ENCODE results near the gene TMEM80. TPM values are rescaled to one million over a fixed set of nuclear protein-coding genes. Genes with fewer than 3 reads are reported as not detected.
A peak's percentile ranks its signal among the peaks of the same experiment; 100 is the strongest.

TMEM80 gene
- total RNA-seq, 4 donors from 2014 or later = 35.6 to 65.8 (median 48.6) TPM

GRCh38 chr11:720017-720641 is 24.5 kb downstream of the TMEM80 start:
- no peak overlapping the region for H3K27ac ChIP-seq
- H3K4me3 ChIP-seq = peak overlapping the region in 1 of 2 donors; percentile 34
- TF ChIP-seq POLR2A (IDR thresholded peaks at IDR 0.05) (no peak), CTCF (IDR thresholded peaks at IDR 0.05) (no peak), POLR2AphosphoS5 (IDR thresholded peaks at IDR 0.05) (no peak), EP300 (IDR thresholded peaks at IDR 0.05) (no peak)
- H3K27me3 ChIP-seq = peaks cover 69% of the 10 kb centered on the region
- H3K36me3 ChIP-seq = no peaks in the 10 kb centered on the region
- WGBS, 2 donors (ENCODE audit: low coverage in 1 of 2) = 82% methylated on average over 13 of the region's 35 CpGs; no CpG with 5 or more reads in 1 of the 2 donors
- H3K9me3 ChIP-seq = peaks cover 0 to 5% (median 0%) of the 10 kb centered on the region in 3 donors
- peaks cover 0 to 33% (median 12%) of the 10 kb centered on the region in 3 donors for H3K4me1 ChIP-seq
- peak; percentile 17 for ATAC-seq

- Histone ChIP-seq H3K4me1 (peaks cover 0 to 39% (median 15%) of the 10 kb centered on the region in 3 donors), H3K27me3 (peaks cover 75% of the 10 kb centered on the region), H3K36me3 (no peaks in the 10 kb centered on the region), H3K27ac (no peak overlapping the region), H3K4me3 (peak overlapping the region; percentile 1 to 34), H3K9me3 (no peaks in the 10 kb centered on the region)
- WGBS, 2 donors (ENCODE audit: low coverage in 1 of 2) = no CpG with 5 or more reads among the region's 53 CpGs
- TF ChIP-seq EP300 (IDR thresholded peaks at IDR 0.05) (no peak), POLR2A (IDR thresholded peaks at IDR 0.05) (no peak)
- peak; percentile 28 for ATAC-seq
These were observed 25.1 kb downstream of the TMEM80 start for GRCh38 chr11:720642-721246.

GRCh38 chr11:721247-721740 is 25.7 kb downstream of the TMEM80 start:
- Histone ChIP-seq H3K4me1 (peaks cover 0 to 45% (median 21%) of the 10 kb centered on the region in 3 donors), H3K27me3 (peaks cover 80% of the 10 kb centered on the region), H3K4me3 (peak overlapping the region in 1 of 2 donors; percentile 34), H3K9me3 (no peaks in the 10 kb centered on the region), H3K27ac (no peak overlapping the region), H3K36me3 (no peaks in the 10 kb centered on the region)
- TF ChIP-seq EP300 (IDR thresholded peaks at IDR 0.05) (no peak), POLR2AphosphoS5 (IDR thresholded peaks at IDR 0.05) (no peak), POLR2A (IDR thresholded peaks at IDR 0.05) (no peak), CTCF (IDR thresholded peaks at IDR 0.05) (no peak)
- 39% methylated on average over 3 of the region's 28 CpGs; no CpG with 5 or more reads in 1 of the 2 donors for WGBS, 2 donors (ENCODE audit: low coverage in 1 of 2)
- no peak for ATAC-seq

- peaks cover 86% of the 10 kb centered on the region for H3K27me3 ChIP-seq
- ATAC-seq = no peak
- TF ChIP-seq CTCF (IDR thresholded peaks at IDR 0.05) = no peak
- TF ChIP-seq POLR2AphosphoS5 (IDR thresholded peaks at IDR 0.05) = no peak
- TF ChIP-seq EP300 (IDR thresholded peaks at IDR 0.05) = no peak
- no peak for TF ChIP-seq POLR2A (IDR thresholded peaks at IDR 0.05)
These were observed 26.2 kb downstream of the TMEM80 start for GRCh38 chr11:721741-722345.

GRCh38 chr11:722346-722811 is 26.8 kb downstream of the TMEM80 start:
- Histone ChIP-seq H3K4me1 (peaks cover 0 to 55% (median 27%) of the 10 kb centered on the region in 3 donors), H3K4me3 (no peak overlapping the region), H3K27me3 (peaks cover 89% of the 10 kb centered on the region), H3K36me3 (no peaks in the 10 kb centered on the region), H3K9me3 (no peaks in the 10 kb centered on the region), H3K27ac (no peak overlapping the region)
- TF ChIP-seq CTCF (IDR thresholded peaks at IDR 0.05) = no peak
- no peak for TF ChIP-seq EP300 (IDR thresholded peaks at IDR 0.05)
- TF ChIP-seq POLR2A (IDR thresholded peaks at IDR 0.05) = no peak
- TF ChIP-seq POLR2AphosphoS5 (IDR thresholded peaks at IDR 0.05) = no peak
- no peak for ATAC-seq
- no CpG with 5 or more reads among the region's 20 CpGs for WGBS, 2 donors (ENCODE audit: low coverage in 1 of 2)

More at GRCh38 chr11:721741-722345, 26.2 kb downstream of the TMEM80 start:
- no peak overlapping the region for H3K27ac ChIP-seq
- peaks cover 0 to 50% (median 26%) of the 10 kb centered on the region in 3 donors for H3K4me1 ChIP-seq
- WGBS, 2 donors (ENCODE audit: low coverage in 1 of 2) = 60% methylated on average over 1 of the region's 33 CpGs; no CpG with 5 or more reads in 1 of the 2 donors
- H3K36me3 ChIP-seq = no peaks in the 10 kb centered on the region
- H3K9me3 ChIP-seq = no peaks in the 10 kb centered on the region
- no peak overlapping the region for H3K4me3 ChIP-seq
